GM19372 (cell line): Measurements from ENCODE around the gene VKORC1L1.
"Not testable (repeated sequence)": the region's sequence is repeated elsewhere in the genome, so short reads cannot be mapped to it uniquely, and the experiment has no call there.

Source experiments
- ATAC-seq: cut with Tn5 transposase; IDR thresholded peaks from one replicate; pipeline ENCODE4 v1.9.1; 2021; ENCODE audit warnings: mild to moderate bottlenecking, low read depth, moderate library complexity; ENCODE audit not compliant: unreplicated experiment

VKORC1L1 gene

GRCh38 chr7:65927489-65928448 lies 54.9 kb downstream of the VKORC1L1 start:
- ATAC-seq = no peak

GRCh38 chr7:65931685-65932084 lies 58.8 kb downstream of the VKORC1L1 start:
- ATAC-seq = no peak

DNA sequence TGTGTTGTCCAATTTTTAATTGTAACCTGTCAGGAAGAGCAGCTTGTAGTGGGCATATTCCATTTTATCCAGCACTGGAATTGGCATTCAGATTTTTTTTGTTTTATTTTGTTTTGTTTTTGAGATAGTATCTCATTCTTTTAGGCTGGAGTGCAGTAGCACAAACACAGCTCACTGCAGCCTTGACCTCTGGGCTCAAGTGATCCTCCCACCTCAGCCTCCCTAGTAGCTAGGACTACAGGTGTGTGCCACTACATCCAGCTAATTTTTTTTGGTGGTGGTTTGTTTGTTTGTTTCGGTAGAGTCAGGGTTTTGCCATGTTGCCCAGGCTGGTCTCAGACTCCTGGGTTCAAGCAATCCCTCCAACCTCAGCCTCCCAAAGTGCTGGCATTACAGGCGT lies 64.4 kb downstream of the VKORC1L1 start:
- no peak for ATAC-seq

DNA sequence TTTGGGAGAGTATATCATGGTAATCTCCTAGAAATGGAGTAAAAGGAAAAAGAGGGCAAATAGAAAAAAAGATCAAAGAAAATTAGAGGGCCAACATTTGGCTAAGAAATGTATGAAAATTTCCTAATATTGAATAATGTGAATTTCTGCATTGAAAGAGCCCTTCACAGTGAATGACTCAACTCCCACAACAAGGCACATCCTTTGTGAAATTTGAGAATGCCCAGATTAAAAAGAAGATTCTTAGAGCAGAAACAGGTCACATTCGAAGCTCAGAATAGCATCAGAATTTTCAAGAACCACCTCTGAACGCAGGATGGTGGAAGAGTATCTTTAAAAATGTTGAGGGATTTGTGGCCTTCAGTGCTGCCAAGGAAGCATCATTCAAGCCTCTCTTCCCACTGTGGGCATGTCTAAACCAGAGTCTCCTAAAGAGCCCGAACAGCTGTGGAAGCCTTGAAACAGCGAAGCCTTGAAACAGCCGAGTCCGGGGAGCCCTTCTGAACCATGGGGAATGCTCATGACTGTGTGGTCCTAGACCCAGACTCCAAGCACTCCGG lies 65.5 kb downstream of the VKORC1L1 start:
- no peak for ATAC-seq

GRCh38 chr7:65945787-65946186 lies 72.9 kb downstream of the VKORC1L1 start:
- ATAC-seq = not testable (repeated sequence)

DNA sequence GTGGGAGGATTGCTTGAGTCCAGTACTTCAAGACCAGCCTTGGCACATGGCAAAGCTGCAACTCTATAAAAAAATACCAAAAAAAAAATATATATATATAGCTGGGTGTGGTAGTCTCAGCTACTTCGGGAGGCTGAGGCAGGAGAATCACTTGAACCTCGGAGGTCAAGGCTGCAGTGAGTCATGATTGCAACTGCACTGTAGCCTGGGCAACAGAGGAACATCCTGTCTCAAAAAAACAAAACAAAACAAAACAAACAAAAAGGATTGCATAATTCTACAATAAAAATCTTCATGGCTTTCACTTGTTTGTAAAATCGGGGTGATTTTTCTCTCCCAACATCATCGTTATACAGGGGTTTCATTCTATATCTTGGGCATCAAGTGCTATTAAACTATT lies 74.0 kb downstream of the VKORC1L1 start:
- no peak for ATAC-seq

GRCh38 chr7:65951837-65952578 lies 79.1 kb downstream of the VKORC1L1 start:
- ATAC-seq = no peak

DNA sequence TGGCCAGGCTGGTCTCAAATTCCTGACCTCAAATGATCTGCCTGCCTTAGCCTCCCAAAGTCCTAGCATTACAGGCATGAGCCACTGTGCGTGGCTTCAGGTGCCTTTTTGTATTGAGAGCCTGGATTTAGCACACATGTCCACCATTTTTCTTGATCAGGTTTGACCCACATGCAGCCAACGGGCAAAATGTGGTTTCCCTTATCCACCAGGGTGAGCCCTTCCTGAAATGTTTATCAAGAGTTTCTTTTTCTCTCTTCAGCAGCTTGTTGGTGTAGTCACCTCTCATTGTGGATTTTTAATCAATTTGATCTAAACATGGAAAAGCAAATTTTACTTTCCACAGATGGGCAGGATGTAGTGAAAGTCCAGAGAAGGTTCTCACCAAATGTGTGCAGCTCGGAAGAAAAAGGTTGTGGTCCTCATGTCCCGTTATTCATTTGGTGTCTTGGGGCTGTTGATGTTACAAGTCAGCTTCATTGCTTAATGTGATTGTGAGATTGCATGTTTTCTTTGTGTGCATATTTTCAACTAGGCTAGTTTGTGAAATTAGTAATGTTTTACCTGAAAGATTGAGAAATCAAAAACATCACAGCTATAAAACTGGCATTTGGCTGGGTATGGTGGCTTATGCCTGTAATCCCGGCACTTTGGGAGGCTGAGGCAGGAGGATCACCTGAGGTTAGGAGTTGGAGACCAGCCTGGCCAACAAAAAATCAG lies 80.3 kb downstream of the VKORC1L1 start:
- no peak for ATAC-seq

DNA sequence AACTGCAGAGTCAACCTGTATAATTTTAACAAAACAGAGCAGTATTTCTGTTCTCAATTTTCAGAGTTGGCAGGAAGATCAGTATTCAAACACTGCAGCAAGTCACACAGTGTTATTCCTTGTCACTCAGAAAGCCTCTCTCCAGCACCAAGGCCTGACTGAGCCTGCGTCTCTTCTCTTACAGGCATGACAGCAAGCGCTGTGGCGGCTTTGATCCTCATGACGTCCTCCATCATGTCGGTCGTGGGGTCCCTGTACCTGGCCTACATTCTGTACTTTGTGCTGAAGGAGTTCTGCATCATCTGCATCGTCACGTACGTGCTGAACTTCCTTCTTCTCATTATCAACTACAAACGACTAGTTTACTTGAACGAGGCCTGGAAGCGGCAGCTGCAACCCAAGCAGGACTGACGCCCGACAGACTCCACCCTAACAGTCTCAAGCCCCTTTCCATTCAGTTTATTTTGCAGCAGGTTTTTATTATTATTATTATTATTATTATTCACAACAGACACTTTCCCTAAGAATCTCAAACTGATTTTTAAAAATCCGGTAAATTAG lies 81.1 kb downstream of the VKORC1L1 start:
- no peak for ATAC-seq

DNA sequence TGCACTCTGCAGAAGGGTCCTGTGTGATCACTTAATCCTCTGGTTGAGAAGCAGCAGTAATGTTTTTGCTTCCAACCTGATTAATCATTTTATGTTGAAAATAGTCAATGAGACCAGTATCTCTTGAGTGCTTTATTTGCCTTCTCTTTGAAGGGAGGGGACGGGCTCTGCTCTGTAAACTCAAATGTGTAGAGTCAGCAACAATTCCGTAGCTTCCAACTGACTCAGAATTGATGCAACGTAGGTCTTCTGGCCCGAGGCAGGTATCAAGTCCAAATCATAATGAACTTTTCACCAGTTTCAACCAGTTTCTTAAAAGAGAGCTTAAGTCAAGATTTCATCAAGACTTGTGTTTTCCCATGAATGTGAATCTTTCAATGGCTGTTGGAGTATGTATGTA lies 82.8 kb downstream of the VKORC1L1 start:
- ATAC-seq = no peak

DNA sequence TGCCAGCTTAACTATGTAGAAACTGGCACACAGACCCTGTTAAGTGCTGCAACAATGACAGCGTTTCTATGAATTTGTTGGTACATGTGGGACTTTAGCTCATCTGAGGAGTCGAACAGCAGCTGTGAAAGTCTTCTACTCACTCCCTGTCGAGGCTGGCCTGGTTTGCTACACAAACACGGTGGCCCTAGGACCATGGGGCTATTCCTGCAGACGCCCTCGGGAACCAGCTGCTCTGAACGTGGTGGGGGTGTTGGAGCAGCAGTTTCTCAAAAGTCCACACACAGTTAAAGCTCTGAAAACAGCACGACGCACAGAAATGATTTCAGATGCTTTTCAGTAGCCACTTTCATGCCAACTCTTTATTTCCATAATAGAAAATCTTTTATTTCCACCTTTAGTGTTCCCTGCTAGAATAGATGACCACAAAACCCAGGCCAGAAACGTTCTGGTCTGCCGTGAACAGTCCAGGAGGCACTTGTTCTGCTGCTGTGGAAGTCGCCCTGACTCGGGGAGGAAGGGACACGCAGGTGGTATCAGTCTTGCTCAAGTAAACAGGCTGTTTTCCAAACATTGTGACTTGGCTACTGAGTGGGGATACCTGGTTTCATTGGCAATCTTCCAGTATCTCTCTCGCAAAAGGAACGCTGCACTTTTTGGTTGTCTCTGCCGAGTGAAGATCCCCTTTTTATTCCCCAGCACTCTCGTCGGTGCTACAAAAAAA lies 87.6 kb downstream of the VKORC1L1 start:
- ATAC-seq = no peak

GRCh38 chr7:65962033-65962432 lies 89.2 kb downstream of the VKORC1L1 start:
- no peak for ATAC-seq

- ATAC-seq = not testable (repeated sequence)
Observed at GRCh38 chr7:65964671-65965070, 91.8 kb downstream of the VKORC1L1 start.

- ATAC-seq = no peak
Observed at GRCh38 chr7:65966146-65966545, 93.3 kb downstream of the VKORC1L1 start.

- no peak for ATAC-seq
Observed at GRCh38 chr7:65967361-65968155, 94.7 kb downstream of the VKORC1L1 start.

- ATAC-seq = no peak
Observed at GRCh38 chr7:65968256-65969185, 95.6 kb downstream of the VKORC1L1 start.

GRCh38 chr7:65971021-65971420 lies 98.1 kb downstream of the VKORC1L1 start:
- no peak for ATAC-seq

GRCh38 chr7:65972976-65973375 lies 100.1 kb downstream of the VKORC1L1 start:
- ATAC-seq = no peak
